SU-DHL-6 (cell line): ENCODE data around the gene TNFRSF18.

Experiments
- H2AFZ ChIP-seq: fragments of 200-600 bp; sonication (generic); 2 replicates; pipeline ENCODE4 v1.6.1; 2014; ENCODE audit warnings: low read depth, mild to moderate bottlenecking, moderate library complexity, mixed read lengths, antibody characterized with exemption, low read length; ENCODE audit not compliant: severe bottlenecking
- H3F3A ChIP-seq: fragments of 200-600 bp; shearing (Covaris generic); 2 replicates; pipeline ENCODE4 v1.6.0; 2016; ENCODE audit warnings: antibody characterized with exemption, mild to moderate bottlenecking; ENCODE audit not compliant: insufficient read depth
- H3K27ac ChIP-seq: fragments of 200-600 bp; sonication (generic); 2 replicates; pipeline ENCODE4 v1.5.1; 2016; ENCODE audit warnings: low read depth, mild to moderate bottlenecking, low read length, moderate library complexity, mixed read lengths
- H3K27me3 ChIP-seq: fragments of 200-600 bp; sonication (generic), shearing (Covaris generic); 2 replicates; pipeline ENCODE4 v1.6.0; 2014; ENCODE audit warnings: mild to moderate bottlenecking, low read length
- H3K36me3 ChIP-seq: fragments of 200-600 bp; sonication (generic); 2 replicates; pipeline ENCODE4 v1.6.1; 2014; ENCODE audit warnings: mild to moderate bottlenecking, low read length, mixed read lengths
- H3K4me2 ChIP-seq: fragments of 300-600, 200-600 bp; shearing (Covaris generic), sonication (generic); 2 replicates; pipeline ENCODE4 v1.6.0; 2014; ENCODE audit warnings: low read length, low read depth, mild to moderate bottlenecking; ENCODE audit not compliant: poor library complexity, severe bottlenecking
- H3K4me3 ChIP-seq: fragments of 200-600 bp; sonication (generic); 2 replicates; pipeline ENCODE4 v1.5.1; 2014; ENCODE audit warnings: antibody characterized with exemption, low read length, mild to moderate bottlenecking, mixed read lengths; ENCODE audit not compliant: insufficient read depth, poor library complexity, severe bottlenecking
- H3K79me2 ChIP-seq: fragments of 200-600 bp; sonication (generic); 2 replicates; pipeline ENCODE4 v1.6.1; 2014; ENCODE audit warnings: mild to moderate bottlenecking, low read length, moderate library complexity; ENCODE audit not compliant: insufficient read depth
- H3K9ac ChIP-seq: fragments of 200-600 bp; sonication (generic); 2 replicates; pipeline ENCODE4 v1.7.0; 2014; ENCODE audit warnings: mild to moderate bottlenecking, low read length
- H3K9me2 ChIP-seq: fragments of 200-600 bp; sonication (generic); replicated peaks from 2 replicates; pipeline ENCODE4 v1.6.1; 2014; ENCODE audit warnings: low read length; ENCODE audit not compliant: insufficient read depth
- H3K9me3 ChIP-seq: fragments of 200-600 bp; sonication (generic); 2 replicates; pipeline ENCODE4 v1.6.1; 2014; ENCODE audit warnings: low read length, mixed read lengths; ENCODE audit not compliant: insufficient read depth
- H4K20me1 ChIP-seq: fragments of 200-600 bp; sonication (generic); 2 replicates; pipeline ENCODE4 v1.6.1; 2014; ENCODE audit warnings: low read depth, mild to moderate bottlenecking, antibody characterized with exemption, low read length, moderate library complexity, mixed read lengths
- CTCF ChIP-seq: fragments of 200-600 bp; sonication (generic); IDR thresholded peaks from one replicate; pipeline ENCODE4 v1.5.1; 2017; ENCODE audit warnings: antibody characterized with exemption, mild to moderate bottlenecking, low read length, moderate library complexity; ENCODE audit not compliant: insufficient read depth, poor library complexity, severe bottlenecking
- EZH2phosphoT487 ChIP-seq: fragments of 200-600 bp; sonication (generic), shearing (Covaris generic); conservative IDR thresholded peaks from 2 replicates; pipeline ENCODE4 v1.6.1; 2018; ENCODE audit warnings: mild to moderate bottlenecking, antibody characterized with exemption, low read length, moderate library complexity, mixed read lengths

The TNFRSF18 gene

GRCh38 chr1:1165485-1165884, 40.9 kb downstream of the TNFRSF18 start:
- Histone ChIP-seq H3K79me2 (no peaks in the 10 kb centered on the region), H3K36me3 (no peaks in the 10 kb centered on the region), H3K9ac (no peak overlapping the region), H2AFZ (no peak overlapping the region), H3K27me3 (no peaks in the 10 kb centered on the region), H3K27ac (no peak overlapping the region), H3F3A (no peaks in the 10 kb centered on the region), H3K9me3 (no peaks in the 10 kb centered on the region), H4K20me1 (no peaks in the 10 kb centered on the region), H3K4me2 (no peak overlapping the region), H3K4me3 (no peak overlapping the region), H3K9me2 (no peaks in the 10 kb centered on the region)
- TF ChIP-seq CTCF: no peak
- TF ChIP-seq EZH2phosphoT487: no peak

GRCh38 chr1:1164701-1165451, 41.5 kb downstream of the TNFRSF18 start:
- H3K9me2 ChIP-seq: no peaks in the 10 kb centered on the region
- H3K27ac ChIP-seq: no peak overlapping the region
- no peak overlapping the region for H3K4me2 ChIP-seq
- no peaks in the 10 kb centered on the region for H4K20me1 ChIP-seq
- H3K36me3 ChIP-seq: no peaks in the 10 kb centered on the region
- H3K9ac ChIP-seq: no peak overlapping the region
- no peaks in the 10 kb centered on the region for H3K79me2 ChIP-seq
- H2AFZ ChIP-seq: no peak overlapping the region
- H3K4me3 ChIP-seq: no peak overlapping the region
- no peaks in the 10 kb centered on the region for H3F3A ChIP-seq
- no peaks in the 10 kb centered on the region for H3K27me3 ChIP-seq
- H3K9me3 ChIP-seq: no peaks in the 10 kb centered on the region
- TF ChIP-seq EZH2phosphoT487 (no peak), CTCF (no peak)

GRCh38 chr1:1164361-1164700, 42.1 kb downstream of the TNFRSF18 start:
- Histone ChIP-seq H3K9me2 (no peaks in the 10 kb centered on the region), H3K4me3 (no peak overlapping the region), H2AFZ (no peak overlapping the region), H4K20me1 (no peaks in the 10 kb centered on the region), H3K27me3 (no peaks in the 10 kb centered on the region), H3K9me3 (no peaks in the 10 kb centered on the region), H3K79me2 (no peaks in the 10 kb centered on the region), H3F3A (no peaks in the 10 kb centered on the region), H3K27ac (no peak overlapping the region), H3K9ac (no peak overlapping the region), H3K4me2 (no peak overlapping the region), H3K36me3 (no peaks in the 10 kb centered on the region)
- TF ChIP-seq EZH2phosphoT487 (no peak), CTCF (no peak)
